ENCODE results near the gene ARIH2.

DNA sequence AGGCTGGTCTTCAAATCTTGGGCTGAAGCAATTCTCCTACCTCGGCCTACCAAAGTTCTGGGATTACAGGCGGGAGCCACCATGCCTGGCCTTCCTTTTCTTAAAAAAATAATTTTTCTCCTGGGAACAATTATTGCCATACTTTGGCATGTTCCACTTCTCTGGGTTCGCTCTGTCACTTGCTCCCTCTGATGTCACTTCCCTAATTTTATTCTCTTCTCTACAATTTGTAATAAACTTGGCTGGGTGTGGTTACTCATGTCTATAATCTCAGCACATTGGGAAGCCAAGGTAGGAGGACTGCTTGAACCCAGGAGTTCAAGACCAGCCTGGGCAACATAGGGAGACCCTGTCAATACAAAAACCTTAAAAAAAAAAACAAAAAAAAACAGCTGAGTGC is 116.6 kb downstream of the ARIH2 start:
- TF ChIP-seq EP300 (IDR thresholded peaks at IDR 0.05; ENCODE audit: borderline replicate concordance) (no peak), FOXM1 (IDR thresholded peaks at IDR 0.05; ENCODE audit: borderline replicate concordance, low read depth) (no peak), USF1 (IDR thresholded peaks at IDR 0.05) (no peak), REST (IDR thresholded peaks at IDR 0.05; ENCODE audit: low read depth) (no peak), NFIC (IDR thresholded peaks at IDR 0.05) (no peak), TAF1 (IDR thresholded peaks at IDR 0.05; ENCODE audit: low read depth) (no peak), CEBPB (IDR thresholded peaks at IDR 0.05) (no peak), ZBTB7A (IDR thresholded peaks at IDR 0.05; ENCODE audit: low read depth) (no peak), MAX (IDR thresholded peaks at IDR 0.05) (no peak), CREB1 (IDR thresholded peaks at IDR 0.05; ENCODE audit: low read depth) (no peak), RAD21 (IDR thresholded peaks at IDR 0.05; ENCODE audit: low read depth) (no peak)

All from Ishikawa (cell line).